SKM-1 (cell line): ENCODE data around the gene TBC1D12.

ENCODE experiments used
- DNase-seq: peaks from one replicate; lab custom pipeline; 2025; ENCODE audit not compliant: unreplicated experiment; lab: John Stamatoyannopoulos, UW

Gene TBC1D12

DNA sequence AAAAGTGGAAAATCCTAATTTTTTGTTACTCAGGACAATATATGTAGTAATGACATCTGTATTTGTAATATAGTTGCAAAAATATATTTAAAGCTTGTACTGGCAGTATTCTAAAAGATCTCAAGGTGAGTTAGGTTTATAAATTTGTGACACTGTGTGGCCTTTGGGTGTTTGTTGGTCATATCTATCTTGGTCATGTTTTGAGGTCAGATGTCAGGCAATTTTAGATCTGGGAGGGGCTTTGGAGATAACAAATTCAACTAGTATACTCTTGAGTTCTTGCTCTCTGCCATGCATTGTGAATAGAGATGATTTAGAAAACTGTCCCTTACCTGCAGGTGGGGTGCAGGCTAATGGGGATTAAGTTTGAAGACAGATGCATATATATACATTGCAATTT, 3.1 kb downstream of the TBC1D12 start:
- no peak for DNase-seq

DNA sequence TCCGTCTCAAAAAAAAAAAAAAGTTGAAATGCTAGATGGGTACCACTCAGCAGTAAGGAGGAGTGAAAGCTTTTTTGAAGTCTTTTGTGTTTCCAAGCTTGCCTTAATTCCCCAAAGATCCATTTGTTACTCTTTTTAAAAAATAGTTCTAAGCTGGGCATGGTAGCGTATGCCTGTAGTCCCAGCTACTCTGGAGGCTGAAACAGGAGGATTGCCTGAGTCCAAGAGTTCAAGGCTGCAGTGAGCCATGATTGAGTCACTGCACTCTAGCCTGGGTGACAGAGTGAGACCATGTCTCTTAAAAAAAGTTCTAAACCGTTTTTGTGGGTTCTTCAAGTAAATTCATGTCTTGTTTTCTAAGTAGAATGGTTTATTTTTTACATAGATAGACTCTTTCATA, 5.3 kb downstream of the TBC1D12 start:
- DNase-seq: no peak

GRCh38 chr10:94409021-94409657, 6.8 kb downstream of the TBC1D12 start:
- no peak for DNase-seq

DNA sequence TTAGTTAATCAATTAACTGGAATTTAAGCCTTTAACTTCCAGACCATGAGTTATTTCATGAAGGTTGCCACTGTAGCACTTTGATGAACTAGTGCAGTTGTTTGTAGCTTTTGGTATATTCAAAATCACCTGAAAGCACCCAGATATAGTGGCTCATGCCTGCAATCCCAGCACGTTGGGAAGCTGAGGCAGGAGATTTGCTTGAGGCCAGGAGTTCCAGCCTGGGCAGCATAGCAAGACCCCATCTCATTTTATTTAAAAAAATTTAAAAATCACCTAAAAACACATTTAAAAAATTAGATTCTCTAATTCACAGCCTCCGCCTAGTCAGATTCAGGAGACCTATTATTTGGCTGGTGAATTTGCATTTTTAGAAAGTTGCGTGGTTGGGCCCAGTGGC, 9.0 kb downstream of the TBC1D12 start:
- no peak for DNase-seq

GRCh38 chr10:94412449-94412848, 10.1 kb downstream of the TBC1D12 start:
- no peak for DNase-seq

GRCh38 chr10:94413361-94413760, 11.0 kb downstream of the TBC1D12 start:
- no peak for DNase-seq

GRCh38 chr10:94416896-94417295, 14.6 kb downstream of the TBC1D12 start:
- DNase-seq: no peak

DNA sequence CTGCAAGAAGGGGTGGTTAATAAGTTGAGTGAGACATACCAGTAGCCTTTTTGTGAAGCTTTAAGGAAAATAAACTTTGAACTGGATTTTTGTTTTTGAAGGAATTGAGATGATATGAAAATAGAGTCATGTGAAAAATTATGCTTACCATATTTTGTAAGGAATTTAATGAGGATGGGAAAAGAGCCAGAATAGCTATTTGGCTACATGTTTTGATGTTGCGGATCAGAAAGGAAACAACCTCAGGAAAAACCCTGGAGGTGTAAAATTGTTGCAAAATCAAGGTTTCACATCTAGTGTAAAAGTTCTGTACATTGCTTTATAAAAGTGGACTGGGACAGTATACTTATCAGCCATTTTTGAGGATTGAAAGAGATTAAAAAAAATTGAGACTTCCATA, 15.0 kb downstream of the TBC1D12 start:
- DNase-seq: no peak

GRCh38 chr10:94420516-94420915, 18.2 kb downstream of the TBC1D12 start:
- no peak for DNase-seq

GRCh38 chr10:94420998-94421528, 18.7 kb downstream of the TBC1D12 start:
- DNase-seq: no peak

GRCh38 chr10:94423627-94424026, 21.3 kb downstream of the TBC1D12 start:
- no peak for DNase-seq

DNA sequence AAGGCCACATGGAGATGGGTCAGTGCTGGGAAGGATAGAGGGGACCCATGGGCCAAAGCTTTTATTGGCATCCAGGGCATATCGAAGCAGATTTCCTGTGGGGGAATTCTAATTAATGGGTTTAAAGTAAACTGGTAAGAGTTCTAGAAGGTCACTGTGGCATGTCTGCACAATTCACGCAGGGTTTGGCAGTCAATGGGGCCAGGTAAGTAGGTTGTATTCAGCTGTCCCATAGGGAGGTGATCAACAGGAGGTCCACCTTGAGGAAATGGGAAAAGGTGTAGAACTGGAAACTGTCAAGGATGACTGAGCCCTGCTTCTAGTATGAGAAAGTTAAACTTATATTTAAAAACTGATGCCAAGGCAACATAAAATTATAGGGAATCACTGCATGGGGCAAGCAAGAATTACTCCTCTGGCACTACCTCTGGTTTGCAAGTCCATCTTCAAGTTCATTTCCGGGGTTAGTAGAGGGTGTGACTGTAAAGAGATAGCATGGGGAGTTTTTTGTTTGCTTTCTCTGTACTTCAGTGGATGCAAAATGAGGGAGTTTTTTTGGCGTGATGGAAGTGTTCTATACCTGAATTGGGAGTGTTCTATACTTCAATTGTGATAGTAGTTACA, 22.5 kb downstream of the TBC1D12 start:
- DNase-seq: no peak

GRCh38 chr10:94425942-94426341, 23.6 kb downstream of the TBC1D12 start:
- DNase-seq: no peak

- DNase-seq: peak; percentile 52
Observed at GRCh38 chr10:94427166-94427565, 24.8 kb downstream of the TBC1D12 start.

GRCh38 chr10:94428766-94429707, 26.7 kb downstream of the TBC1D12 start:
- no peak for DNase-seq

DNA sequence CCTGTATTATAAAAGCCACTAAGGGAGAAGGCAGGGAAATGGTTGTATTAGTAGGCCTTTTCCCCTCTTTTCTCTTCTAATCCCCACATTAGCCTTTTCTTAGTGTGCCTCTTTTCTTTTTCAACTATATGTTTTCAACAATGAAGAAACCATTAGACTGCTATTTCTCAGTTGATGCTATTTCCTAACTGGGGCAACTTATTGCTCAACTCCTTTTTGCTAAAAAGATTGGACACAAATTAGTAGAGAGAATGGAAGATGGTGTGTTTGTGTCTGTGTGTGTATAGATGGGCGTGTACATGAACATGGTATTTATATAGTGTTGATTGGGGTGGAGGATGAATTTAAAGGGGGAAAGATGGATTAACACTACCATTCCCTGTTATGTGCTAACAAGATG, 28.4 kb downstream of the TBC1D12 start:
- no peak for DNase-seq

DNA sequence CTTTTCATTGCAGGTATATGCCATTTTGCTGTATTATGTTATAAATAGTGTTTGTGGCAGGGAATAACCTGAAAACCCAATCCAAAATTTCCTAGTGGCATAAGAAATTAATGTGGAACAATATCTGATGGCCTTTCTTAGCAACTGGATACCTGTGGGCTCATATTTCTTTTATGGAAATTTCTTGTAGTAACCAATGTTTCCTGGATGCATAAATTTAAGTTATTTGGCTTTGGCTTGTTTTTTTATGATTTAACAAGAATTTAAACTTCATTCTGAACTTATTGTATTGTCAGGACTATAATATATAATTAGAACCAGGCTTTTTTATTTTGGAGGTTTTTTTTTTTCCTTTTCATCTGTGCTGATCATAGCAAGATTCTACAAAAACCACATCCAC, 30.1 kb downstream of the TBC1D12 start:
- no peak for DNase-seq

GRCh38 chr10:94439275-94439861, 37.0 kb downstream of the TBC1D12 start:
- DNase-seq: no peak

GRCh38 chr10:94440096-94440495, 37.8 kb downstream of the TBC1D12 start:
- no peak for DNase-seq

DNA sequence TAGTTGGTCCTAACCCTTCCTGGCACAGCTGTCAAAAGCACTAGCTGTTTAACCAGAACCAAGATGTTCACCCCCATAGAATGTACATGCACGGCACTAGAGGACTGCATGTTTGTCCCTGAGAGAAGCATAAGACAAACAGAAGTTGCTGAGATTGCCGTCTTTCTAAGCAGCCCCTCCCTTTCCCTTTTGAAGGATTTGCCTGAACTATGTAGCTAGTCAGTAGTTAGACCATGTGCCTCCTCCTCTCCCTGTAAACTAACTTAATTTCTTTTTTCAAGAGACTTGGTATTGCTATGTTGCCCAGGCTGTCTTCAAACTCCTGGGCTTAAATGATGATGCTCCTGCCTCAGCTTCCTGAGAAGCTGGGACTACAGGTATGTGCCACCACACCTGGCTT, 40.7 kb downstream of the TBC1D12 start:
- no peak for DNase-seq

DNA sequence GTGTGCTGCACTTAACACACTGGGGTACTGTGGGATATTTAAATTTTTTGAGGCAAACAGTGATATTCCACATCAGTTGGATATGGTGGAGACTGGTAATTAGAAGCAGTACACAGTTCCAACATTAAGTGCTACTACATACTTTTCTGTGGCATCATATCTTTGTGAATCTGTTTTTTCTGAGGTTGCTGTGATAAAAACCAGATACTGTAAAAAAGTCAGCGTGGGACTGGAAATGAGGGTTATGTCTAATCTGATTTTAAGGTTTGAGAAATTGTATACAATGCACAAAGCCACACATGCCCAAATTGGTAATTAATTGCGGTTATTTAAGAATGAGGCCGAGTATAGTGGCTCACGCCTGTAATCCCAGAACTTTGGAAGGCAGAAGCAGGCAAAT, 41.2 kb downstream of the TBC1D12 start:
- no peak for DNase-seq
